Gastroesophageal sphincter (tissue), 4 donors: Measurements from ENCODE around the gene FAM9C. TPM values are rescaled to one million over a fixed set of nuclear protein-coding genes. Genes with fewer than 3 reads are reported as not detected.

Experiments
- ATAC-seq: fragments of 150-250 bp; one replicate; pipeline ENCODE4 v1.9.1; 2016; ENCODE audit warnings: mild to moderate bottlenecking, moderate library complexity
- H3K27ac ChIP-seq, 4 donors: fragments of 200-600 bp; sonication (generic) in 3 of 4; 1 replicate in 3 of 4; 2 replicates in 1 of 4; pipeline ENCODE4 v1.5.1; 2016 to 2019
- H3K27me3 ChIP-seq: fragments of 200-600 bp; sonication (generic); one replicate; pipeline ENCODE4 v1.5.1; 2019
- H3K36me3 ChIP-seq, 2 donors: fragments of 200-600 bp; sonication (generic); one replicate each; pipeline ENCODE4 v1.5.1; 2019; ENCODE audit warnings: control low read depth in 1 of 2
- H3K4me1 ChIP-seq, 3 donors: fragments of 200-600 bp; sonication (generic); 1 replicate in 2 of 3; 2 replicates in 1 of 3; pipeline ENCODE4 v1.5.1; 2016 to 2019; ENCODE audit warnings: control low read depth in 2 of 3
- H3K4me3 ChIP-seq, 2 donors: fragments of 200-600 bp; sonication (generic); one replicate each; pipeline ENCODE4 v1.5.1; 2019; ENCODE audit warnings: mild to moderate bottlenecking in 1 of 2, moderate library complexity in 1 of 2
- H3K9me3 ChIP-seq, 3 donors: fragments of 200-600 bp; sonication (generic); one replicate each; pipeline ENCODE4 v1.5.1; 2017 to 2019; ENCODE audit warnings: control low read depth in 2 of 3
- CTCF ChIP-seq, 4 experiments: fragments of 200-600 bp in 2 of 4; fragments of 450-650 bp in 2 of 4; sonication (generic) in 1 of 4; IDR thresholded peaks; one replicate each; pipeline ENCODE4 v1.5.1; 2017 to 2019; ENCODE audit warnings: antibody characterized with exemption in 4 of 4, mild to moderate bottlenecking in 2 of 4, moderate library complexity in 2 of 4
- EP300 ChIP-seq: sonication (generic); formaldehyde crosslinking; IDR thresholded peaks from one replicate; pipeline ENCODE4 v1.6.1; 2017; ENCODE audit warnings: antibody characterized with exemption, mild to moderate bottlenecking
- POLR2A ChIP-seq, 2 donors: fragments of 450-650 bp; IDR thresholded peaks; one replicate each; pipeline ENCODE4 v1.6.1; 2017; ENCODE audit warnings: antibody characterized with exemption in 2 of 2, mild to moderate bottlenecking in 2 of 2, moderate library complexity in 1 of 2
- POLR2AphosphoS5 ChIP-seq: sonication (generic); formaldehyde crosslinking; IDR thresholded peaks from one replicate; pipeline ENCODE4 v1.6.1; 2017; ENCODE audit warnings: antibody characterized with exemption
- WGBS, 2 donors: methylation state at CpG; one replicate each; pipeline ENCODE4 v1.1.5; 2018; ENCODE audit warnings: low coverage in 1 of 2; 5-methylcytosine and 5-hydroxymethylcytosine counted together
- total RNA-seq, 4 donors: library from RNA; depleted of rRNA; stranded (reverse); fragments of >200 nt; gene quantifications; one replicate each; pipeline ENCODE4 v1.1.0, GENCODE V29; 2016

The FAM9C gene
- total RNA-seq, 4 donors from 2014 or later: not detected

- Histone ChIP-seq H3K36me3 (no peaks in the 10 kb centered on the region), H3K4me1 (no peaks in the 10 kb centered on the region), H3K27ac (no peak overlapping the region), H3K9me3 (no peaks in the 10 kb centered on the region), H3K27me3 (no peaks in the 10 kb centered on the region), H3K4me3 (no peak overlapping the region)
- no CpG with 5 or more reads among the region's 1 CpG for WGBS, 2 donors
- no peak for ATAC-seq
- no peak for TF ChIP-seq POLR2AphosphoS5
These were observed 3.9 kb upstream of the FAM9C start for GRCh38 chrX:13048280-13048679.

- Histone ChIP-seq H3K4me3 (no peak overlapping the region), H3K4me1 (no peaks in the 10 kb centered on the region), H3K27ac (no peak overlapping the region), H3K36me3 (no peaks in the 10 kb centered on the region), H3K27me3 (no peaks in the 10 kb centered on the region), H3K9me3 (no peaks in the 10 kb centered on the region)
- no CpG with 5 or more reads among the region's 3 CpGs for WGBS, 2 donors
- no peak for ATAC-seq
- TF ChIP-seq CTCF (IDR thresholded peaks at IDR 0.05) (no peak), POLR2A (IDR thresholded peaks at IDR 0.05) (no peak), POLR2AphosphoS5 (no peak), EP300 (no peak)
These were observed 3.3 kb upstream of the FAM9C start for GRCh38 chrX:13047759-13048158.

GRCh38 chrX:13046141-13046855, 1.9 kb upstream of the FAM9C start:
- H3K36me3 ChIP-seq: no peaks in the 10 kb centered on the region
- no peak overlapping the region for H3K4me3 ChIP-seq
- H3K27me3 ChIP-seq: no peaks in the 10 kb centered on the region
- H3K4me1 ChIP-seq: no peaks in the 10 kb centered on the region
- WGBS, 2 donors: 78 to 86% methylated on average over 1 of the region's 1 CpG
- H3K9me3 ChIP-seq: no peaks in the 10 kb centered on the region
- no peak overlapping the region for H3K27ac ChIP-seq
- no peak for ATAC-seq
- TF ChIP-seq CTCF (IDR thresholded peaks at IDR 0.05) (no peak), EP300 (no peak), POLR2AphosphoS5 (no peak), POLR2A (IDR thresholded peaks at IDR 0.05) (no peak)

GRCh38 chrX:13043938-13044337, 482 bp downstream of the FAM9C start:
- H3K27ac ChIP-seq: no peak overlapping the region
- no peak for ATAC-seq
- H3K36me3 ChIP-seq: no peaks in the 10 kb centered on the region
- no peaks in the 10 kb centered on the region for H3K27me3 ChIP-seq
- no CpG with 5 or more reads among the region's 25 CpGs for WGBS, 2 donors
- TF ChIP-seq EP300 (no peak), POLR2AphosphoS5 (no peak), CTCF (IDR thresholded peaks at IDR 0.05) (no peak), POLR2A (IDR thresholded peaks at IDR 0.05) (no peak)
- no peaks in the 10 kb centered on the region for H3K4me1 ChIP-seq
- no peaks in the 10 kb centered on the region for H3K9me3 ChIP-seq
- H3K4me3 ChIP-seq: no peak overlapping the region

- no peak overlapping the region for H3K4me3 ChIP-seq
- no peaks in the 10 kb centered on the region for H3K36me3 ChIP-seq
- no peaks in the 10 kb centered on the region for H3K27me3 ChIP-seq
- TF ChIP-seq POLR2A (IDR thresholded peaks at IDR 0.05): no peak
- TF ChIP-seq CTCF (IDR thresholded peaks at IDR 0.05): no peak
- no peak for TF ChIP-seq POLR2AphosphoS5
- no peak for TF ChIP-seq EP300
- whole genome bisulfite sequencing, 2 donors: 73 to 90% methylated on average over 2 to 7 of the region's 10 CpGs
- no peak overlapping the region for H3K27ac ChIP-seq
- no peaks in the 10 kb centered on the region for H3K4me1 ChIP-seq
- H3K9me3 ChIP-seq: no peaks in the 10 kb centered on the region
- no peak for ATAC-seq
These were observed 1.3 kb downstream of the FAM9C start for GRCh38 chrX:13043138-13043537.
